K562 (cell line): Measurements from ENCODE around the gene ACSS1. TPM values are rescaled to one million over a fixed set of nuclear protein-coding genes. Genes with fewer than 3 reads are reported as not detected.

Experiments
- BCOR ChIP-seq: fragments of 450-650 bp; IDR thresholded peaks from 2 replicates; pipeline ENCODE4 v1.6.1; 2016
- MAFF ChIP-seq: IDR thresholded peaks from 2 replicates; pipeline ENCODE4 v1.6.1; 2012; ENCODE audit warnings: low read length, improper control_type of control experiment
- MTA1 ChIP-seq: fragments of 450-650 bp; IDR thresholded peaks from 2 replicates; pipeline ENCODE4 v1.6.1; 2017; ENCODE audit warnings: borderline replicate concordance
- SLC30A9 ChIP-seq: fragments of 250-450 bp; sonication (Bioruptor Pico); IDR thresholded peaks from 2 replicates; pipeline ENCODE4 v1.8.0; 2022; ENCODE audit warnings: mild to moderate bottlenecking, moderate library complexity
- TEAD1 ChIP-seq, 2 experiments: fragments of 450-650 bp in 1 of 2; sonication (generic) in 1 of 2; formaldehyde crosslinking; IDR thresholded peaks; 2 replicates each; pipeline versions ENCODE4 v1.4.0 to v1.8.0; 2020 to 2022; ENCODE audit warnings: mild to moderate bottlenecking in 2 of 2, missing genetic modification reagents in 1 of 2
- U2AF1 ChIP-seq: fragments of 200-400 bp; formaldehyde crosslinking; optimal IDR thresholded peaks from 2 replicates; pipeline ENCODE3; 2017; ENCODE audit warnings: mild to moderate bottlenecking, low read depth, low read length, moderate library complexity
- ZBTB7A ChIP-seq: IDR thresholded peaks from 2 replicates; pipeline ENCODE4 v1.6.1; 2011; ENCODE audit warnings: low read depth, mild to moderate bottlenecking, low read length, moderate library complexity, borderline replicate concordance; ENCODE audit not compliant: control insufficient read depth
- ZNF217 ChIP-seq: sonication (generic); formaldehyde crosslinking; IDR thresholded peaks from 2 replicates; pipeline ENCODE4 v1.8.0; 2022; ENCODE audit warnings: mild to moderate bottlenecking, missing genetic modification reagents
- ZNF780A ChIP-seq: fragments of 250-450 bp; sonication (Bioruptor Pico); IDR thresholded peaks from 2 replicates; pipeline ENCODE4 v1.5.0; 2021; ENCODE audit warnings: mild to moderate bottlenecking
- polyA plus RNA-seq, 8 experiments: library from polyadenylated mRNA; depleted of rRNA in 4 of 8; stranded (reverse) in 5 of 8; unstranded in 3 of 8; fragments of >200 nt; fragmentation: Nextera tagmentation in 2 of 8; fragmentation: Illumina TruSeq in 1 of 8; extraction: Ambion mirVana in 2 of 8; extraction: Trizol in 1 of 8; gene quantifications; 2 replicates each; pipeline versions ENCODE4 v1.2.1 to v1.2.3, GENCODE V29; 2011 to 2014; ENCODE audit warnings: inconsistent platforms in 1 of 8, missing spikeins in 1 of 8
- total RNA-seq, 7 experiments: library from RNA; depleted of rRNA in 6 of 7; stranded (reverse); fragments of >200 nt in 6 of 7; fragmentation: Illumina TruSeq in 2 of 7; extraction: Trizol in 2 of 7; gene quantifications; 2 replicates each; pipeline versions ENCODE4 v1.2.1 to v1.2.3, GENCODE V29; 2011 to 2021; ENCODE audit warnings: low replicate concordance in 1 of 7
- TF ChIP-seq, protein P1 (sequence below), 2 experiments: fragments of 450-650 bp; IDR thresholded peaks; 2 replicates each; pipeline ENCODE4 v1.6.1; 2018; ENCODE audit warnings: mild to moderate bottlenecking in 2 of 2, low read depth in 1 of 2; ENCODE audit not compliant: partially characterized antibody in 2 of 2
- TF ChIP-seq, protein P2 (sequence below): fragments of 450-650 bp; formaldehyde crosslinking; IDR thresholded peaks from 2 replicates; pipeline ENCODE4 v1.4.0; 2020; ENCODE audit warnings: mild to moderate bottlenecking, moderate library complexity
- TF ChIP-seq, protein P3 (sequence below): fragments of 200-800 bp; sonication (Bioruptor generic); IDR thresholded peaks from 2 replicates; pipeline ENCODE4 v1.6.1; 2016; ENCODE audit warnings: missing genetic modification characterization, missing compliant biosample characterization
- TF ChIP-seq, protein P4 (sequence below): fragments of 450-650 bp; formaldehyde crosslinking; conservative IDR thresholded peaks from 2 replicates; pipeline ENCODE4 v1.4.0; 2022; ENCODE audit warnings: mild to moderate bottlenecking, missing genetic modification characterization

ACSS1 gene
- total and polyA plus RNA-seq, 9 of the 15 experiments (the other 6 are each of a cell fraction or from before 2014, with no cell fraction given) = 0.07 to 2.1 (median 0.27) TPM; not detected in 3

DNA sequence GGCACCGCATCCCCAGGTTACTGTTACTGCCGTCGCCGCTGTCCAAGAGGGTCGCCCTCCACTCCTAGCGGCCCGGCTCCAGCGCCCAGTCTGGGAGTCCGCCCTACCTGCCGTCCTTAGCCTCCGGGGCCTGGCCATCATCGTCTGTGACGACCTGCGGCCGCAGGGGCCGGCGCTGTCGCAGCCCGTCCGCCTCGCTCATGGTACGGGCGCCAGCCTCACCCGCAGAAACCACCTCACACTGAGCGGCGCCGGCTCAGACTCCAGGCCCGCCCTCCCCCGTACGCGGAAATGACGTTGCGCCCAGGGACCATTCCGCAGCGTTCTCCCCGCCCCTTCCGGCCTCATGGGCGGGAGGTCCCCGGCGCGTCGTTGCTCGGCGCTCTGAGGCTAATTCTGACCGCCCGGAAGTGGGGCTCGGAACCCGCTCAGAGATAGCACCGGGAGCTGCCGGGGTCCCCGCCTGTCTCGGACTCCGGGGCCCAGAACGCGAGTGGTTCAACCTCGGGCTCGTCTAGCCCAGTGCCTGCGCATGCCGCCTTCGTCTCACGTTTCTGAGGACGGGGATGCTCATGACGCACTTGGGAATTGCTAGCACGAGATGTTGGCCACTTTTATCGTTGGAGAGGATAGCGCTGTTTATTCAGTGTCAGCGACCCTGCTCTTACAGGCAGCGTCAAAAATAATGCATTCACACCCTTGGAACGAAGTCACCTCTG, 65.3 kb downstream of the ACSS1 start, which contains the start of gene APMAP (continued):
- TF ChIP-seq, protein P1, sequence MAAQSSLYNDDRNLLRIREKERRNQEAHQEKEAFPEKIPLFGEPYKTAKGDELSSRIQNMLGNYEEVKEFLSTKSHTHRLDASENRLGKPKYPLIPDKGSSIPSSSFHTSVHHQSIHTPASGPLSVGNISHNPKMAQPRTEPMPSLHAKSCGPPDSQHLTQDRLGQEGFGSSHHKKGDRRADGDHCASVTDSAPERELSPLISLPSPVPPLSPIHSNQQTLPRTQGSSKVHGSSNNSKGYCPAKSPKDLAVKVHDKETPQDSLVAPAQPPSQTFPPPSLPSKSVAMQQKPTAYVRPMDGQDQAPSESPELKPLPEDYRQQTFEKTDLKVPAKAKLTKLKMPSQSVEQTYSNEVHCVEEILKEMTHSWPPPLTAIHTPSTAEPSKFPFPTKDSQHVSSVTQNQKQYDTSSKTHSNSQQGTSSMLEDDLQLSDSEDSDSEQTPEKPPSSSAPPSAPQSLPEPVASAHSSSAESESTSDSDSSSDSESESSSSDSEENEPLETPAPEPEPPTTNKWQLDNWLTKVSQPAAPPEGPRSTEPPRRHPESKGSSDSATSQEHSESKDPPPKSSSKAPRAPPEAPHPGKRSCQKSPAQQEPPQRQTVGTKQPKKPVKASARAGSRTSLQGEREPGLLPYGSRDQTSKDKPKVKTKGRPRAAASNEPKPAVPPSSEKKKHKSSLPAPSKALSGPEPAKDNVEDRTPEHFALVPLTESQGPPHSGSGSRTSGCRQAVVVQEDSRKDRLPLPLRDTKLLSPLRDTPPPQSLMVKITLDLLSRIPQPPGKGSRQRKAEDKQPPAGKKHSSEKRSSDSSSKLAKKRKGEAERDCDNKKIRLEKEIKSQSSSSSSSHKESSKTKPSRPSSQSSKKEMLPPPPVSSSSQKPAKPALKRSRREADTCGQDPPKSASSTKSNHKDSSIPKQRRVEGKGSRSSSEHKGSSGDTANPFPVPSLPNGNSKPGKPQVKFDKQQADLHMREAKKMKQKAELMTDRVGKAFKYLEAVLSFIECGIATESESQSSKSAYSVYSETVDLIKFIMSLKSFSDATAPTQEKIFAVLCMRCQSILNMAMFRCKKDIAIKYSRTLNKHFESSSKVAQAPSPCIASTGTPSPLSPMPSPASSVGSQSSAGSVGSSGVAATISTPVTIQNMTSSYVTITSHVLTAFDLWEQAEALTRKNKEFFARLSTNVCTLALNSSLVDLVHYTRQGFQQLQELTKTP (IDR thresholded peaks at IDR 0.05; ENCODE audit: low read depth in 1 of 2, partially characterized antibody in 2 of 2) = no peak
- TF ChIP-seq ZNF780A = no peak
- no peak for TF ChIP-seq MAFF
- no peak for TF ChIP-seq SLC30A9
- no peak for TF ChIP-seq ZBTB7A
- TF ChIP-seq TEAD1 (CRISPR knock-in tag; IDR thresholded peaks at IDR 0.05) = no peak
- TF ChIP-seq, protein P2, sequence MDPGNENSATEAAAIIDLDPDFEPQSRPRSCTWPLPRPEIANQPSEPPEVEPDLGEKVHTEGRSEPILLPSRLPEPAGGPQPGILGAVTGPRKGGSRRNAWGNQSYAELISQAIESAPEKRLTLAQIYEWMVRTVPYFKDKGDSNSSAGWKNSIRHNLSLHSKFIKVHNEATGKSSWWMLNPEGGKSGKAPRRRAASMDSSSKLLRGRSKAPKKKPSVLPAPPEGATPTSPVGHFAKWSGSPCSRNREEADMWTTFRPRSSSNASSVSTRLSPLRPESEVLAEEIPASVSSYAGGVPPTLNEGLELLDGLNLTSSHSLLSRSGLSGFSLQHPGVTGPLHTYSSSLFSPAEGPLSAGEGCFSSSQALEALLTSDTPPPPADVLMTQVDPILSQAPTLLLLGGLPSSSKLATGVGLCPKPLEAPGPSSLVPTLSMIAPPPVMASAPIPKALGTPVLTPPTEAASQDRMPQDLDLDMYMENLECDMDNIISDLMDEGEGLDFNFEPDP (CRISPR knock-in tag) = no peak
- TF ChIP-seq, protein P3, sequence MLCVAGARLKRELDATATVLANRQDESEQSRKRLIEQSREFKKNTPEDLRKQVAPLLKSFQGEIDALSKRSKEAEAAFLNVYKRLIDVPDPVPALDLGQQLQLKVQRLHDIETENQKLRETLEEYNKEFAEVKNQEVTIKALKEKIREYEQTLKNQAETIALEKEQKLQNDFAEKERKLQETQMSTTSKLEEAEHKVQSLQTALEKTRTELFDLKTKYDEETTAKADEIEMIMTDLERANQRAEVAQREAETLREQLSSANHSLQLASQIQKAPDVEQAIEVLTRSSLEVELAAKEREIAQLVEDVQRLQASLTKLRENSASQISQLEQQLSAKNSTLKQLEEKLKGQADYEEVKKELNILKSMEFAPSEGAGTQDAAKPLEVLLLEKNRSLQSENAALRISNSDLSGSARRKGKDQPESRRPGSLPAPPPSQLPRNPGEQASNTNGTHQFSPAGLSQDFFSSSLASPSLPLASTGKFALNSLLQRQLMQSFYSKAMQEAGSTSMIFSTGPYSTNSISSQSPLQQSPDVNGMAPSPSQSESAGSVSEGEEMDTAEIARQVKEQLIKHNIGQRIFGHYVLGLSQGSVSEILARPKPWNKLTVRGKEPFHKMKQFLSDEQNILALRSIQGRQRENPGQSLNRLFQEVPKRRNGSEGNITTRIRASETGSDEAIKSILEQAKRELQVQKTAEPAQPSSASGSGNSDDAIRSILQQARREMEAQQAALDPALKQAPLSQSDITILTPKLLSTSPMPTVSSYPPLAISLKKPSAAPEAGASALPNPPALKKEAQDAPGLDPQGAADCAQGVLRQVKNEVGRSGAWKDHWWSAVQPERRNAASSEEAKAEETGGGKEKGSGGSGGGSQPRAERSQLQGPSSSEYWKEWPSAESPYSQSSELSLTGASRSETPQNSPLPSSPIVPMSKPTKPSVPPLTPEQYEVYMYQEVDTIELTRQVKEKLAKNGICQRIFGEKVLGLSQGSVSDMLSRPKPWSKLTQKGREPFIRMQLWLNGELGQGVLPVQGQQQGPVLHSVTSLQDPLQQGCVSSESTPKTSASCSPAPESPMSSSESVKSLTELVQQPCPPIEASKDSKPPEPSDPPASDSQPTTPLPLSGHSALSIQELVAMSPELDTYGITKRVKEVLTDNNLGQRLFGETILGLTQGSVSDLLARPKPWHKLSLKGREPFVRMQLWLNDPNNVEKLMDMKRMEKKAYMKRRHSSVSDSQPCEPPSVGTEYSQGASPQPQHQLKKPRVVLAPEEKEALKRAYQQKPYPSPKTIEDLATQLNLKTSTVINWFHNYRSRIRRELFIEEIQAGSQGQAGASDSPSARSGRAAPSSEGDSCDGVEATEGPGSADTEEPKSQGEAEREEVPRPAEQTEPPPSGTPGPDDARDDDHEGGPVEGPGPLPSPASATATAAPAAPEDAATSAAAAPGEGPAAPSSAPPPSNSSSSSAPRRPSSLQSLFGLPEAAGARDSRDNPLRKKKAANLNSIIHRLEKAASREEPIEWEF (CRISPR knock-in tag) = no peak
- TF ChIP-seq BCOR = no peak
- TF ChIP-seq U2AF1 = no peak
- TF ChIP-seq, protein P4, sequence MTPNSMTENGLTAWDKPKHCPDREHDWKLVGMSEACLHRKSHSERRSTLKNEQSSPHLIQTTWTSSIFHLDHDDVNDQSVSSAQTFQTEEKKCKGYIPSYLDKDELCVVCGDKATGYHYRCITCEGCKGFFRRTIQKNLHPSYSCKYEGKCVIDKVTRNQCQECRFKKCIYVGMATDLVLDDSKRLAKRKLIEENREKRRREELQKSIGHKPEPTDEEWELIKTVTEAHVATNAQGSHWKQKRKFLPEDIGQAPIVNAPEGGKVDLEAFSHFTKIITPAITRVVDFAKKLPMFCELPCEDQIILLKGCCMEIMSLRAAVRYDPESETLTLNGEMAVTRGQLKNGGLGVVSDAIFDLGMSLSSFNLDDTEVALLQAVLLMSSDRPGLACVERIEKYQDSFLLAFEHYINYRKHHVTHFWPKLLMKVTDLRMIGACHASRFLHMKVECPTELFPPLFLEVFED (CRISPR knock-in tag) = no peak
- no peak; the same call in 1 of the 2 replicates for TF ChIP-seq MTA1
- no peak for TF ChIP-seq ZNF217 (CRISPR knock-in tag)
